HG03378 (cell line): ENCODE results near the gene PPP1R3C.

Experiments
- ATAC-seq: cut with Tn5 transposase; IDR thresholded peaks from one replicate; pipeline ENCODE4 v1.9.1; 2021; ENCODE audit warnings: mild to moderate bottlenecking, moderate library complexity; ENCODE audit not compliant: unreplicated experiment

The PPP1R3C gene

GRCh38 chr10:91632671-91633550, at the start of gene PPP1R3C:
PPP1R3C (minus strand) TSS chr10:91633071; CDS start chr10:91632969, 102 bp downstream.
- peak; percentile 66 for ATAC-seq

- ATAC-seq: no peak
These were observed 48.7 kb upstream of the PPP1R3C start for GRCh38 chr10:91681361-91682276.

DNA sequence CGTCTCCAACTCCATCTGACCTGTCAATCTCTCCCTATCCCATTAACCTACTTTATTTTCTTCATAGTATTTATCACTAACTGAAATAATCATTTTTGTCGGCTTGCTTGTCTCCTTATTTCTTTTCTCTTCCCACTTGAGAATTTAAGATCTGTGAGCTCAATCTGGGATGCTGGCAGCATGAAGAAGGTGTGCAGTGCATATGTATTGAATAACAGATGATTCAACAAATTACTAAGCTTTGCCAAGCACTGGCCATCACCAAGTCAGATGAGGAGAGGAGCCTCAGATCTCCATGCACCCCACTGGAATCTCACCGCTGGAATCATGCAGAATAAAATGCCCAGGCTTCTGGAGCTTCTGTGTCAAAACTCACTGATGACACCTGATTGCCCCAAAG, 47.6 kb upstream of the PPP1R3C start:
- no peak for ATAC-seq

DNA sequence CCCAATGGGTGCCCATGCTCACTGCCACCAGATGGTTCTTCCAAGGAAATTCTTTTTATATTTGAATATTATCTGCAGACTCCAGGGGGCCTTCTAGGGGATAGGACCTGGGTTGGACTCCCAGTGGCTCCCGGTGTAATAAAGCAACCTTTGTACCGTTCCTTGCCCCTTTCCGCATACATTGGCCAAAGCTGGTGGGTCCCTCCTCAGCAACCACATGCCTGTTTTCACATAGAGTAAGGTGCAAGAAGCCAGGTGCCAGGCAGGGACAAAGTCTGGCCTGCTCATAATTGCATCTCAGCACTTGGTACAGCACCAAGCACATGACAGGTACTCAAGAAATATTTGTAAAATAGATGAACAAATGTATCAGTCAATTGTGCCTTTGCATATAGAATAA, 46.4 kb upstream of the PPP1R3C start:
- ATAC-seq: no peak

DNA sequence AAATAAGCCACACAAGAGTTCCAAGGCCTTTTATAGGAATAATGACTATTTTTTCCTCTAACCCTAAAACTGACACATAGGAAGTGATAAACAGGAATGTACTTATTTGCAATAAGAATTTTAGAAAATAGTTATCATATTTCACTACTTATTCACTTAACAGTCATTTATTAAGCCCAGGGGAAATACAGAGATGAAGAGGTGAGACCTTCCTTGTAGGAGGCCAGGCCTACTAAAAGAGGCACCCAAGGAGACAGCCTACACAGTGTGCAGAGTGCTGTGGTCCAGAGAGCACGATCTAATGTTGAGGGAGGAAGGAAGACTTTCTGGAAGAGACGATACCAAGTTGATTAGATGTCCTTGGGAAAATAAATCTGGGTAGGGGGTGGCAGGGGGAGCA, 45.0 kb upstream of the PPP1R3C start:
- ATAC-seq: no peak

DNA sequence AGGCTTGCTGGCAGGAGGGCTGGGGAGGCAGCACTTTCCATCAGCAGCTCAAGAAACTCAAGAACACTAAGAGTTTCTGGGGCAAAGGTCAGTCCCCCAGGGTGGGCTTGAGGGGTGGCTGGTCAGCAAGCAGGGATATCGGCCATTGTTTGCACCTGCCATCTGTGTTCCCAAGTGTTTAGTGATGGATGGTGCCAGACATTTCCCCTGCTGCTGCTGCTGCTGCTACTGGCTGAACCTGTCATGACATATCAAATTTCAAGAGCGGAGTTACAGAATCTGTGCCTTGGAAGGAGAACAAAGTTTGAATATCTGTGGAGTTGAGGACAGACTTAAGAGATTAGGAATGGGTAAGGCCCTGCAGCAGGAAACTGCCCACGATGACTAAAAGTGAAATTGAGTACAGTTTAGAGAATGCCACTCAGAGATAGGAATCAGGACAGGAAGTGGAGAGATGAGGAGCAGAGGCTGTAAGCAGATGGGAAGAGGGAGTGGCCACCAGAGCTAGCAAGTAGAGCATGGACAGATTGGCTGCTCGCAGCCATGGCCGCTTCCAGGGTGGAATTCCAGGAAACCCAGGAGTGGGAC, 39.2 kb upstream of the PPP1R3C start:
- no peak for ATAC-seq

- no peak for ATAC-seq
These were observed 36.0 kb upstream of the PPP1R3C start for GRCh38 chr10:91668913-91669312.

DNA sequence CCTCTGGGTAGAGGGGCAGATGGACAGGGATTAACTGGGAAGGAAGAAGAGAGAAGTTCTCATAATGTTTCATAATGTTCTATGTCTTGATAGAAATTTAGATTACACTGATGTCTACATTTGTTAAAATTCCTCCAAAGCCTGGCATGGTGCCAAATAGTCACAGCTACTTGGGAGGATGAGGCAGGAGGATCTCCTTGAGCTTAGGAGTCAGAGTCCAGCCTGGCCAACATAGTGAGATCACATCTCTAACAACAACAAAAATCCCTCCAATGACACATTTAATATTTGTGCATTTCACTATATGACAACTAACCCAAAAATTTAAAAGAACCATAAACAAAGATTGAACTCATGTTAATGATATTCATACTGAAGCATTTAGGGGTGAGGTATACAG, 33.0 kb upstream of the PPP1R3C start:
- no peak for ATAC-seq

DNA sequence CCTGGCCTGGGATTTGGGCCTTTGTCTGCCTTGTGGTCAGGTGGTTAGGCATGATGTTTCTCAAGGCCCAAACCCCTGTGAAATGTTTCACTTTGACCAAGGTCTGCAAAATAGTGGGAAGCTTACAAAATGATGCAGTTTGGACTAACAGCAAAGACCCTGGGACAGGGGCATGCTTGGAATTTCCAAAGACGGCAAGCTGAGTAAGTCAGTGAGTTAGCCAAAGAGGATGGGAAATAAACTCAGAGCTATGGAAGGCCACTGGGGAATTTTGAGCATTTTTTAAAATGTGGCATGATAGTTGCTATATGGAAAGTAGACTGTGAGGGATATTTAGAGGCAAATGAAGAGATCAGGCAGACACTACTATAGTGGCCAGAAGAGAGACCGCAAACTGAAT, 31.6 kb upstream of the PPP1R3C start:
- ATAC-seq: no peak

DNA sequence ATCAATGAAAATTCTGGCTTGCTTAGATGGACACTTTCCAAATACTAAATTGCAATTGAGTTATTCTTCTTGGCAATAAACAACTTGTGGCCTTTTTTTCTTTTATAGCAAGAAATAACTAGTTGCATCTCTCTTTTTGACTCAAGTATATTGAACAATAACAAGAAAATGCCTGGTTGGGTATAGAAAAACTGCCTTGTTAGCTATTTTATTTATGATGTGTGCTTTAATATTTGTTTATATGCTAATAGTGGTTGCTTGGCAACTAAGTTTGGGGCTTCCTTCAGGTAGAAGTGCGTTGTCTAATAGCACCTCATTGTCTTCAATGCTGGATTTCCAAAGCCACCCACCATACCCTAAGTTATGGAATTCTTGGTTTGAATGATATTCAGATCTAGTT, 30.1 kb upstream of the PPP1R3C start:
- no peak for ATAC-seq

- ATAC-seq: no peak
These were observed 20.5 kb upstream of the PPP1R3C start for GRCh38 chr10:91653219-91653870.

GRCh38 chr10:91652364-91652763, 19.5 kb upstream of the PPP1R3C start:
- ATAC-seq: no peak

DNA sequence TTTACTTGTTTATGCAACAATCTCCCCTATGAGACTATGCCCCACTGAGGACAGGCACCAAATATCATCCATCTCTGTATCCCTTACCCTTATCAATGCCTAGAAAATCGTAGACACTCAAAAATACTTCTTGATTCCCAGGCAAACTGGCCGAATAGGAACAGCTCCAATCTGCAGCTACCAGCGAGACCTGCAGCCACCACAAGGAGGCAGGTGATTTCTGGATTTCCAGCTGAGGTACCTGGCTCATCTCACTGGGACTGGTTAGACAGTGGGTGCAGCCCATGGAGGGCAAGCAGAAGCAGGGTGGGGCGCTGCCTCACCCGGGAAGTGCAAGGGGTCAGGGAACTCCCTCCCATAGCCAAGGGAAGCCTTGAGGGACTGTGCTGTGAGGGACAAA, 10.8 kb upstream of the PPP1R3C start:
- no peak for ATAC-seq

DNA sequence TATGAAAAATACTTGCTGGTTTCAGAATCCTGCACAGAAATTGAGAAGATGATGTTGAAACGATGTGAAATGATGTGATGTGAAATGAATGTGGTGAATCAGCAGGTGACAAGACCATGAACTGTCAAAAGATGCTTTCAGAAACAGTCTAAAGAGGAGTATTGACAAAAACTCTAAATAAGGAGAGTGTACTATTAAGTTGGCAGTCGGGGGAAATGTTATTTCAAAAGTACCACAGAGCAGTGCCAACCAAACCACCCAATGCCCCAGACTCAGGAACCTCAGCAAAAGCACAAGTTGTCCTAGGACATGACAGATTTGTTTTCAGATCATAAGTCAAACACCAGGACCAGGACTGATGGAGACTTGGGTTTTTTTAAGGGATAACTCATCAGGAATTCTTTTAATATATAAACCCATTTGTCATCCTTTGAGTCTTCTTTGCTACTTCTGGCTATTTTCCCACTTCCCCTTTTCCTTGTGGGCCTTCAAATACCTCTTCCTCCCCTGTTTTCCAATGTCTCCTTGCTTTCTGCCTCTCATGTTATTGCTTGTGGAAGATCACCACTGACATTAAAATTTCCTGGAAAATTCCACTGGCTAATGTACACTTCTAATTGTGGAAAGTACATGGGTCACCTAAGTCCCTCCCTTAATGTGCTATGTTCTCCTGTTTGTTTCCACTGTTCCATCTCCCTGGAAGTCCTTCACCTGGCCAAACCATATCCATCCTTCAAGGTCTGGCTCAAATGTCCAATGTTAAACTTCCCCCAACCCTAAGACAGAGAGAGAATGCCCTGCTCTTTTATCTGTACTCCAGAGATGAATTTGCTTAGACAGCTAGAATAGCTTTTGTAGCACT, 10.2 kb upstream of the PPP1R3C start:
- ATAC-seq: no peak

DNA sequence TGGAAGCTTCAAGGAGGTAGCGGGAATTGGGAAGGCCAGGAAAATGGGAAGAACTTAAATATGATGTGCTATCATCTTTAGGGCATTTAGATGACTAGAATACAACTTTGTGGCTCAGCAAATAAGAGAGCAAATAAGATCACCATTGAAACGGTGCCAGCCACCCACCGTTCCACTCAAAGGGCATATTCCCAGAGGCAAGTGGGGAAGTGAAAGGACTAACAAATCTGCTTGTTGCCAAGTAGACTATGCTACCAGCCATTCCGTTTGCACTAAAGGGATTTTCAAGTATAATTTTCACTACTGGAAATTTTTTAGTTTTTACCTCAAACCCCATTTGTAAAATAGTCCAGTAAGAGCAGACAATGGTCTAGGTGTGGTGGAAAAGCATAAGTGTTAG, 4.0 kb upstream of the PPP1R3C start:
- ATAC-seq: no peak

- ATAC-seq: no peak
These were observed 2.8 kb upstream of the PPP1R3C start for GRCh38 chr10:91635401-91636400.

DNA sequence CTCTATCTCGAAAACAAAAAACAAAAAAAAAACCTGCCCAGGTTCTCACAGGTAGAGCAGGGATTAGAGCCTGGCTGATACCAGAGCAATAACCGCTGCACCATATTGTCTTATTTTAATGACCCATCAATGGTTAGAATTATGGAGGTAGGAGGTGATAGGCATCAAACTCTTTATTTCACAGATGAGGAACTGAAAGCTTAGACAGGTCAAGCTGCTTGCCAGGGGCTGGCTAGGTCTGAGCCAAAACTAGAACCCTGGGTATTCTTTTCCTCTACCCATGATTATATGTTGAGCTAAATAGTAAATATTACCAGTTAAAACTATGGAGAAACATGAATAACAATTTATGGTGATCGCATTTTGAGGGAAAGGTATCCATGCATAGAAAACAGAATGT, 2.0 kb upstream of the PPP1R3C start:
- ATAC-seq: no peak

- no peak for ATAC-seq
These were observed 1.4 kb upstream of the PPP1R3C start for GRCh38 chr10:91634246-91634645.

- ATAC-seq: no peak
These were observed 2.2 kb downstream of the PPP1R3C start for GRCh38 chr10:91630625-91631024.
